KMS-11 (cell line): ENCODE results near the gene C1QTNF4.

ENCODE experiments used
- H2AFZ ChIP-seq: fragments of 200-600 bp; sonication (generic); 2 replicates; pipeline ENCODE4 v1.6.1; 2016; ENCODE audit warnings: antibody characterized with exemption, mixed run types, low read depth
- H3K27ac ChIP-seq: fragments of 200-600 bp; sonication (generic); 2 replicates; pipeline ENCODE4 v1.6.1; 2016; ENCODE audit warnings: mild to moderate bottlenecking, mixed run types
- H3K27me3 ChIP-seq: fragments of 200-600 bp; sonication (generic); 2 replicates; pipeline ENCODE4 v1.6.1; 2017; ENCODE audit warnings: mild to moderate bottlenecking, low read depth, mixed run types, moderate library complexity; ENCODE audit not compliant: insufficient read depth
- H3K36me3 ChIP-seq: fragments of 200-600 bp; sonication (generic); 2 replicates; pipeline ENCODE4 v1.6.1; 2017; ENCODE audit warnings: mild to moderate bottlenecking, mixed run types; ENCODE audit not compliant: insufficient read depth
- H3K4me1 ChIP-seq: fragments of 200-600 bp; sonication (generic); 2 replicates; pipeline ENCODE4 v1.6.1; 2016; ENCODE audit warnings: mild to moderate bottlenecking, low read depth, mixed run types; ENCODE audit not compliant: poor library complexity, severe bottlenecking
- H3K4me2 ChIP-seq: fragments of 200-600 bp; sonication (generic); 2 replicates; pipeline ENCODE4 v1.7.0; 2016; ENCODE audit warnings: mild to moderate bottlenecking, mixed run types
- H3K4me3 ChIP-seq: fragments of 200-600 bp; sonication (generic); IDR thresholded peaks from 2 replicates; pipeline ENCODE4 v1.6.1; 2017; ENCODE audit warnings: low read depth, low read length, mixed read lengths; ENCODE audit not compliant: insufficient read depth
- H3K79me2 ChIP-seq: fragments of 200-600 bp; sonication (generic); 2 replicates; pipeline ENCODE4 v1.6.1; 2016; ENCODE audit warnings: low read depth, mixed run types; ENCODE audit not compliant: insufficient read depth
- H3K9ac ChIP-seq: fragments of 200-600 bp; sonication (generic); 2 replicates; pipeline ENCODE4 v1.6.1; 2016; ENCODE audit warnings: mild to moderate bottlenecking, mixed run types
- H4K20me1 ChIP-seq: fragments of 200-600 bp; sonication (generic); 2 replicates; pipeline ENCODE4 v1.6.1; 2016; ENCODE audit warnings: mild to moderate bottlenecking, mixed run types; ENCODE audit not compliant: insufficient read depth
- TF ChIP-seq, protein P1 (sequence below): fragments of 200-600 bp; sonication (generic); conservative IDR thresholded peaks from 2 replicates; pipeline ENCODE4 v1.6.1; 2017; ENCODE audit warnings: low read depth, mild to moderate bottlenecking, antibody characterized with exemption, low read length, moderate library complexity, mixed read lengths

The C1QTNF4 gene

DNA sequence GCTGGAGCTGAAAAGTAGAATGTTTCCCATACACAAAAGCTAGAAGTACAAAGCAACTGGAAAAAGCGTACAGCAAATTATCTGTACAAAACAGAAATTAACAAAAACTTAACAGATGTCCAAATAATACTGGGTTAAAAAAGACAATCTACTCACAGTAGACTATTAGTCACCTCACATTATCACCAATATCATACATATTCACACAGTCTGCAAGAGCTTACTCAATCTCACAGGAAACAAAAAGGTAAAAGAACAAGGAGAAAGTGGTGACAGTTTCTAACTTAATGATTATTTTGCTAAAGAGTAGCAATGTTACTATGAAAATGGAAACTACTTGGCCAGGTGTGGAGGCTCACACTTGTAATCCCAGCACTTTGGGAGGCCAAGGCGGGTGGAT lies 53.1 kb downstream of the C1QTNF4 start:
- TF ChIP-seq, protein P1, sequence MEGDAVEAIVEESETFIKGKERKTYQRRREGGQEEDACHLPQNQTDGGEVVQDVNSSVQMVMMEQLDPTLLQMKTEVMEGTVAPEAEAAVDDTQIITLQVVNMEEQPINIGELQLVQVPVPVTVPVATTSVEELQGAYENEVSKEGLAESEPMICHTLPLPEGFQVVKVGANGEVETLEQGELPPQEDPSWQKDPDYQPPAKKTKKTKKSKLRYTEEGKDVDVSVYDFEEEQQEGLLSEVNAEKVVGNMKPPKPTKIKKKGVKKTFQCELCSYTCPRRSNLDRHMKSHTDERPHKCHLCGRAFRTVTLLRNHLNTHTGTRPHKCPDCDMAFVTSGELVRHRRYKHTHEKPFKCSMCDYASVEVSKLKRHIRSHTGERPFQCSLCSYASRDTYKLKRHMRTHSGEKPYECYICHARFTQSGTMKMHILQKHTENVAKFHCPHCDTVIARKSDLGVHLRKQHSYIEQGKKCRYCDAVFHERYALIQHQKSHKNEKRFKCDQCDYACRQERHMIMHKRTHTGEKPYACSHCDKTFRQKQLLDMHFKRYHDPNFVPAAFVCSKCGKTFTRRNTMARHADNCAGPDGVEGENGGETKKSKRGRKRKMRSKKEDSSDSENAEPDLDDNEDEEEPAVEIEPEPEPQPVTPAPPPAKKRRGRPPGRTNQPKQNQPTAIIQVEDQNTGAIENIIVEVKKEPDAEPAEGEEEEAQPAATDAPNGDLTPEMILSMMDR, result no peak
- Histone ChIP-seq H3K36me3 (0 out of 2 replicates have a peak, but pooled peaks cover under 1% of the 10 kb centered on the region), H3K79me2 (peaks cover 97% of the 10 kb centered on the region), H3K4me2 (no peak overlapping the region), H2AFZ (no peak overlapping the region), H3K27ac (no peak overlapping the region), H3K4me3 (no peak overlapping the region), H4K20me1 (peaks cover 54% of the 10 kb centered on the region), H3K4me1 (peaks cover 35% of the 10 kb centered on the region), H3K27me3 (no peaks in the 10 kb centered on the region), H3K9ac (no peak overlapping the region)

DNA sequence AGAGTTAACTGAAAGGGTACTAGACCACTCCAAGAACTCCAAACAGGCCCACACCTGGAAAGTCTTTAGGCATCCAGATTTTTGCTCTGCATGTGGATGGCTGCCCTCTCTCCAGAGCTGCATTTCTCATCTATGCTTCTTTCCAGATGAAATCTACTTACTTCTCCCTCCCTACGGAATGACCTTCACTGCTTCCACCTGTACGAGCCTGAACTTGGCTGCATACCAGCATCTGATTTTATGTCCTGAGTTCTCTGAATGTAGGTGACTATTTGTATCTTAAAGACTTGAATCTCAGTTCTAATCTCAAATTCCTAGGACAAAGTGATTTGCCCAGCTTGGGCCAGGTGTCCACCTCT lies 54.6 kb downstream of the C1QTNF4 start:
- peaks cover 54% of the 10 kb centered on the region for H4K20me1 ChIP-seq
- no peak overlapping the region for H3K4me3 ChIP-seq
- no peak overlapping the region for H3K4me2 ChIP-seq
- peaks cover 36% of the 10 kb centered on the region for H3K4me1 ChIP-seq
- H3K36me3 ChIP-seq, result 0 out of 2 replicates have a peak, but pooled peaks cover 3% of the 10 kb centered on the region
- no peaks in the 10 kb centered on the region for H3K27me3 ChIP-seq
- H3K27ac ChIP-seq, result no peak overlapping the region
- TF ChIP-seq, protein P1, result no peak
- H2AFZ ChIP-seq, result no peak overlapping the region
- H3K9ac ChIP-seq, result no peak overlapping the region
- H3K79me2 ChIP-seq, result peaks cover 100% of the 10 kb centered on the region
